Measurements from ENCODE around the gene TARBP2.

GRCh38 chr12:53489242-53489864 lies 11.7 kb upstream of the TARBP2 start:
- TF ChIP-seq CTCF (IDR thresholded peaks at IDR 0.05) (no peak), POLR2A (IDR thresholded peaks at IDR 0.05) (no peak), POLR2AphosphoS5 (IDR thresholded peaks at IDR 0.05) (no peak)
